Loucy (cell line): ENCODE data around the gene RPS16.
A peak's percentile ranks its signal among the peaks of the same experiment; 100 is the strongest.

Experiments used
- H2AFZ ChIP-seq: fragments of 200-600 bp; sonication (generic); 2 replicates; pipeline ENCODE4 v1.6.0; 2016; ENCODE audit warnings: antibody characterized with exemption, mild to moderate bottlenecking, low read length, moderate library complexity
- H3F3A ChIP-seq: fragments of 200-600 bp; 2 replicates; pipeline ENCODE4 v1.6.0; 2016; ENCODE audit warnings: antibody characterized with exemption, low read depth, mild to moderate bottlenecking
- H3K27me3 ChIP-seq: fragments of 200-600 bp; sonication (generic); 2 replicates; pipeline ENCODE4 v1.6.1; 2014; ENCODE audit warnings: low read length, mild to moderate bottlenecking; ENCODE audit not compliant: insufficient read depth, poor library complexity, severe bottlenecking
- H3K36me3 ChIP-seq: fragments of 200-600 bp; sonication (generic); 2 replicates; pipeline ENCODE4 v1.6.1; 2016; ENCODE audit warnings: low read length; ENCODE audit not compliant: insufficient read depth
- H3K4me1 ChIP-seq: fragments of 200-600 bp; sonication (generic); 2 replicates; pipeline ENCODE4 v1.5.1; 2014; ENCODE audit warnings: low read length, mild to moderate bottlenecking; ENCODE audit not compliant: insufficient read depth, poor library complexity, severe bottlenecking
- H3K4me2 ChIP-seq: fragments of 200-600 bp; sonication (generic); 2 replicates; pipeline ENCODE4 v1.6.0; 2014; ENCODE audit warnings: antibody characterized with exemption, low read length, low read depth, mild to moderate bottlenecking; ENCODE audit not compliant: poor library complexity, severe bottlenecking
- H3K4me3 ChIP-seq: fragments of 200-600 bp; sonication (generic); 2 replicates; pipeline ENCODE4 v1.5.1; 2014; ENCODE audit warnings: low read length, mild to moderate bottlenecking, mixed read lengths; ENCODE audit not compliant: poor library complexity, severe bottlenecking
- H3K79me2 ChIP-seq: fragments of 200-600 bp; sonication (generic); 2 replicates; pipeline ENCODE4 v1.6.1; 2014; ENCODE audit warnings: low read length; ENCODE audit not compliant: insufficient read depth
- H3K9ac ChIP-seq: fragments of 200-600 bp; sonication (generic); 2 replicates; pipeline ENCODE4 v1.6.0; 2014; ENCODE audit warnings: mild to moderate bottlenecking, low read depth, low read length, moderate library complexity; ENCODE audit not compliant: poor library complexity, severe bottlenecking
- H3K9me2 ChIP-seq: fragments of 200-600 bp; sonication (generic); replicated peaks from 2 replicates; pipeline ENCODE4 v1.6.1; 2016; ENCODE audit warnings: low read depth, low read length, mixed read lengths
- H3K9me3 ChIP-seq: fragments of 200-600 bp; sonication (generic); 2 replicates; pipeline ENCODE4 v1.6.1; 2014; ENCODE audit warnings: mild to moderate bottlenecking, antibody characterized with exemption, low read length, low read depth; ENCODE audit not compliant: insufficient read depth
- H4K20me1 ChIP-seq: fragments of 200-600 bp; sonication (generic); 2 replicates; pipeline ENCODE4 v1.6.0; 2014; ENCODE audit warnings: antibody characterized with exemption, low read length, mild to moderate bottlenecking; ENCODE audit not compliant: insufficient read depth, poor library complexity, severe bottlenecking
- CTCF ChIP-seq: fragments of 200-600 bp; sonication (generic); conservative IDR thresholded peaks from 2 replicates; pipeline ENCODE4 v1.5.1; 2014; ENCODE audit warnings: mild to moderate bottlenecking, antibody characterized with exemption, low read length
- EZH2phosphoT487 ChIP-seq: fragments of 200-600 bp; IDR thresholded peaks from 2 replicates; pipeline ENCODE4 v1.6.1; 2018; ENCODE audit warnings: antibody characterized with exemption, mild to moderate bottlenecking, moderate library complexity, borderline replicate concordance

Gene RPS16

GRCh38 chr19:39445196-39446111 is 9.7 kb upstream of the RPS16 start, which contains the start of gene SUPT5H:
Gene SUPT5H, plus strand, starts transcription at chr19:39445582. Its CDS starts 309 bp downstream, at chr19:39445891.
- H3K4me3 ChIP-seq, result peak within 1 kb of the TSS; percentile 83
- H3K36me3 ChIP-seq, result no peaks in the 10 kb centered on the region
- no peaks in the 10 kb centered on the region for H3K27me3 ChIP-seq
- H4K20me1 ChIP-seq, result peaks cover 36% of the 10 kb centered on the region
- no peak for TF ChIP-seq CTCF
- TF ChIP-seq EZH2phosphoT487, result no peak
- peak within 1 kb of the TSS; percentile 78 for H2AFZ ChIP-seq
- H3K9me3 ChIP-seq, result no peaks in the 10 kb centered on the region
- no peaks in the 10 kb centered on the region for H3K9me2 ChIP-seq
- no peaks in the 10 kb centered on the region for H3F3A ChIP-seq
- H3K4me2 ChIP-seq, result peak within 1 kb of the TSS; percentile 98
- peaks cover 38% of the 10 kb centered on the region for H3K4me1 ChIP-seq
- H3K79me2 ChIP-seq, result peaks cover 63% of the 10 kb centered on the region
- peak within 1 kb of the TSS; percentile 91 for H3K9ac ChIP-seq

DNA sequence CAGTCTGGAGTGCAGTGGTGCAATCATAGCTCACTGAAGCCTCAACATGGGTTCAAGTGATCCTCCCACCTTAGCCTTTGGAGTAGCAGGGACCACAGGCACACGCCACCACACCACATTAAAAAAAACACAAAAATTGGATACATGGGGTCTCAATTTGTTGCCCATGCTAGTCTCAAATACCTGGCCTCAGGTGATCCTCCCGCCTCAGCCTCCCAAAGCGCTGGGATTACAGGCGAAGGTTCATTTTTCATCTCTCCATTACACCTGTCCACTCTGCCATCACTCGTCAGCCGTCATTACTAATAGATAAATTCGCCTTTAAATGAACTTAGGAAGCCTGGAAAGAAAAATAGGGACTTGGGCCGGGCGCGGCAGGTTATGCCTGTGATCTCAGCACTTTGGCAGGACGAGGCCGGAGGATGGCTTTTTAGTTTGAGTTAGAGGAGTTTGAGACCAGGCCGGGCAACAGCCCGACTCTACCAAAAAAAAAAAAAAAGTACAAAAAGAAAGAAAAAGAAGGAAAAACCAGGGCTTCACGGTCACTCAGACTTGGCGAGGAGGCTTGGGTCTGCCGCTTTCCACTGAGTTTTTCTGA is 8.9 kb upstream of the RPS16 start:
- no peaks in the 10 kb centered on the region for H3K36me3 ChIP-seq
- H3K9ac ChIP-seq, result peak overlapping the region; percentile 91
- peak overlapping the region; percentile 86 for H3K4me2 ChIP-seq
- no peaks in the 10 kb centered on the region for H3F3A ChIP-seq
- peak overlapping the region; percentile 78; the same call in 1 of the 2 replicates for H2AFZ ChIP-seq
- H4K20me1 ChIP-seq, result peaks cover 36% of the 10 kb centered on the region
- peaks cover 55% of the 10 kb centered on the region for H3K79me2 ChIP-seq
- peaks cover 32% of the 10 kb centered on the region for H3K4me1 ChIP-seq
- H3K27me3 ChIP-seq, result no peaks in the 10 kb centered on the region
- H3K4me3 ChIP-seq, result peak overlapping the region; percentile 83
- H3K9me3 ChIP-seq, result no peaks in the 10 kb centered on the region
- no peak for TF ChIP-seq CTCF
- no peak for TF ChIP-seq EZH2phosphoT487
- no peaks in the 10 kb centered on the region for H3K9me2 ChIP-seq

DNA sequence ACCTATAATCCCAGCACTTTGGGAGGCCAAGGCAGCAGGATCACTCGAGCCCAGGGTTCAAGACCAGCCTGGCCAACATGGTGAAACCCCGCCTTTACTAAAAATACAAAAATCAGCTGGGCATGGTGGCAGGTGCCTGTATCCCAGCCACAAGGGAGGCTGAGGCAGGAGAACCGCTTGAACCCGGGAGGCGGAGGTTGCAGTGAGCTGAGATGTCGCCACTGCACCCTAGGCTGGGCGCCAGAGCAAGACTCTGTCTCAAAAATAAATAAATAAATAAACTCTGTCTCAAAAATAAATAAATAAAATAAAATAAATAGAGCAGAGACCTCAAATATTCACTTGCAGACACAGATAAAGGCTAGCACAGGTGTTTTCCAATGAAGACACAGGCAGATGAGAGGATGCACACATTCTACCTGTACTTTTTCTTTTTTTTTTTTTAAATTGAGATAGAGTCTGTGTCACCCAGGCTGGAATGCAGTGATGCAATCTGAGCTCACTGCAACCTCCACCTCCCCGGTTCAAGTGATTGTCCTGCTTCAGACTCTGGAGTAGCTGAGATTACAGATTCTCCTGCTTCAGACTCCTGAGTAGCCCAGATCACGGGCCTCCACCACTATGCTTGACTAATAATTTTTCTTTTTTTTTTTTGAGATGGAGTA is 2.7 kb upstream of the RPS16 start:
- H3K27me3 ChIP-seq, result peaks cover 5% of the 10 kb centered on the region
- no peaks in the 10 kb centered on the region for H3K9me2 ChIP-seq
- H3K36me3 ChIP-seq, result peaks cover 18% of the 10 kb centered on the region
- no peak overlapping the region for H3K4me3 ChIP-seq
- H3F3A ChIP-seq, result no peaks in the 10 kb centered on the region
- peaks cover 23% of the 10 kb centered on the region for H3K4me1 ChIP-seq
- TF ChIP-seq EZH2phosphoT487 (no peak), CTCF (no peak)
- H3K9me3 ChIP-seq, result no peaks in the 10 kb centered on the region
- H3K4me2 ChIP-seq, result no peak overlapping the region
- no peak overlapping the region for H2AFZ ChIP-seq
- H3K9ac ChIP-seq, result no peak overlapping the region
- H3K79me2 ChIP-seq, result peaks cover 31% of the 10 kb centered on the region
- peaks cover 23% of the 10 kb centered on the region for H4K20me1 ChIP-seq
